Heart left ventricle (tissue), 16 donors: ENCODE measurements around the gene TBCD. TPM values are rescaled to one million over a fixed set of nuclear protein-coding genes. Genes with fewer than 3 reads are reported as not detected.

Experiments
- ATAC-seq, 4 donors: fragments of 200-7000 bp; cut with Tn5 transposase; one replicate each; pipeline ENCODE4 v1.9.1; 2020 to 2022; ENCODE audit warnings: moderate library complexity in 4 of 4, mild to moderate bottlenecking in 3 of 4, moderate number of reproducible peaks in 1 of 4
- DNase-seq, 5 donors: peaks; one replicate each; pipeline ENCODE4 v3.0.0-alpha.2; 2020
- H3K27ac ChIP-seq, 12 donors: fragments of 200-600 bp; sonication (generic) in 4 of 12; one replicate each; pipeline versions ENCODE4 v1.5.0 to v1.8.0; 2016 to 2022; ENCODE audit warnings: mild to moderate bottlenecking in 2 of 12
- H3K27me3 ChIP-seq, 9 donors: fragments of 200-600 bp; sonication (generic) in 2 of 9; one replicate each; pipeline versions ENCODE4 v1.5.1 to v1.8.0; 2016 to 2022; ENCODE audit warnings: mild to moderate bottlenecking in 3 of 9
- H3K36me3 ChIP-seq, 9 donors: fragments of 200-600 bp; sonication (generic) in 2 of 9; one replicate each; pipeline versions ENCODE4 v1.5.0 to v1.8.0; 2018 to 2022; ENCODE audit warnings: mild to moderate bottlenecking in 2 of 9
- H3K4me1 ChIP-seq, 12 donors: fragments of 200-600 bp; sonication (generic) in 4 of 12; one replicate each; pipeline versions ENCODE4 v1.5.0 to v1.8.0; 2016 to 2022; ENCODE audit warnings: mild to moderate bottlenecking in 3 of 12
- H3K4me3 ChIP-seq, 12 donors: fragments of 200-600 bp; sonication (generic) in 4 of 12; one replicate each; pipeline versions ENCODE4 v1.5.0 to v1.8.0; 2017 to 2022; ENCODE audit warnings: mild to moderate bottlenecking in 9 of 12, moderate library complexity in 4 of 12
- H3K9me3 ChIP-seq, 12 donors: fragments of 200-600 bp; sonication (generic) in 4 of 12; one replicate each; pipeline versions ENCODE4 v1.5.0 to v1.8.0; 2016 to 2022; ENCODE audit warnings: mild to moderate bottlenecking in 1 of 12
- POLR2A ChIP-seq, 2 donors: fragments of 450-650 bp; IDR thresholded peaks; one replicate each; pipeline ENCODE4 v1.6.1; 2017; ENCODE audit warnings: antibody characterized with exemption in 2 of 2, mild to moderate bottlenecking in 2 of 2, moderate library complexity in 2 of 2
- WGBS, 4 donors: extraction: QIAGEN DNeasy Blood & Tissue Kit in 2 of 4; methylation state at CpG; one replicate each; pipeline versions ENCODE4 v1.1.5 to v1.1.7; 2013 to 2018; 5-methylcytosine and 5-hydroxymethylcytosine counted together
- intact Hi-C, 10 donors: fragments of 100-400 bp; cut with DNase I; formaldehyde crosslinking; loops; one replicate each; pipeline versions ENCODE4 v1.11.1 to v1.14.2; 2022
- polyA plus RNA-seq, 2 donors: library from polyadenylated mRNA; stranded (reverse); fragments of 200-250 nt; gene quantifications; one replicate each; pipeline ENCODE4 v1.2.3, GENCODE V29; 2013
- total RNA-seq, 9 donors: library from RNA; depleted of rRNA in 2 of 9; stranded (reverse); fragments of >200 nt in 2 of 9; fragmentation: NEBNext Ultra II Directional in 3 of 9; extraction: Animal tissue kit (Norgen Biotek cat#: 25700) in 3 of 9; gene quantifications; one replicate each; pipeline versions ENCODE4 v1.1.0 to v1.2.4, GENCODE V29; 2016 to 2023
- TF ChIP-seq, protein P1 (sequence below), 12 donors: fragments of 200-600 bp; sonication (generic) in 4 of 12; IDR thresholded peaks; one replicate each; pipeline versions ENCODE4 v1.5.0 to v1.8.0; 2018 to 2022; ENCODE audit warnings: antibody characterized with exemption in 12 of 12, mild to moderate bottlenecking in 5 of 12
- donor health status: ischemic (EF 13 %, LVEDD 7.1; RV severe dilation, severe dysfunction).
- donor health status: healthy with polysubstance abuse.
- donor health status: DM: no; HTN: yes; CAD: no.
- donor health status: DM: no; HTN: no; CAD: no.
- donor health status: ischemic (EF 25% LVEDD 6.9; RV normal size, moderate dysfunction).
- donor health status: ischemic (EF 25% LVEDD 5.7; RV mildly dilated, moderate dysfunction).
- donor health status: healthy.
- donor health status: DM: yes; HTN: yes; CAD: no.
- donor health status: ischemic (EF 35%, LVEDD 5.7; RV mildly dilated, moderate dysfunction).
- donor health status: nonischemic (EF 11% LVEDD 7.7; RV severe dilation, severe dysfunction).
- donor health status: DM: yes; HTN: yes; CAD: no.
- donor health status: PGD.
- donor health status: ischemic (EF 29% LVEDD 5.4; RV normal size, mild dysfunction).
- donor health status: nonischemic (EF 23%, LVEDD 6.1; RV moderate dilation, normal function).

TBCD gene
- total and polyA plus RNA-seq, 11 donors = 36.9 to 98.4 (median 58.5) TPM

GRCh38 chr17:82732118-82732743 lies 19.6 kb upstream of the TBCD start:
- H3K27ac ChIP-seq = no peak overlapping the region
- intact Hi-C loops = no loop called here
- no peak for ATAC-seq
- H3K4me3 ChIP-seq = no peak overlapping the region
- H3K4me1 ChIP-seq = peaks cover 0 to 21% (median 8%) of the 10 kb centered on the region in 12 donors
- WGBS, 4 donors = 89 to 93% (median 93%) methylated on average over 13 of the region's 13 CpGs
- no peak for TF ChIP-seq POLR2A (IDR thresholded peaks at IDR 0.05)
- TF ChIP-seq, protein P1, sequence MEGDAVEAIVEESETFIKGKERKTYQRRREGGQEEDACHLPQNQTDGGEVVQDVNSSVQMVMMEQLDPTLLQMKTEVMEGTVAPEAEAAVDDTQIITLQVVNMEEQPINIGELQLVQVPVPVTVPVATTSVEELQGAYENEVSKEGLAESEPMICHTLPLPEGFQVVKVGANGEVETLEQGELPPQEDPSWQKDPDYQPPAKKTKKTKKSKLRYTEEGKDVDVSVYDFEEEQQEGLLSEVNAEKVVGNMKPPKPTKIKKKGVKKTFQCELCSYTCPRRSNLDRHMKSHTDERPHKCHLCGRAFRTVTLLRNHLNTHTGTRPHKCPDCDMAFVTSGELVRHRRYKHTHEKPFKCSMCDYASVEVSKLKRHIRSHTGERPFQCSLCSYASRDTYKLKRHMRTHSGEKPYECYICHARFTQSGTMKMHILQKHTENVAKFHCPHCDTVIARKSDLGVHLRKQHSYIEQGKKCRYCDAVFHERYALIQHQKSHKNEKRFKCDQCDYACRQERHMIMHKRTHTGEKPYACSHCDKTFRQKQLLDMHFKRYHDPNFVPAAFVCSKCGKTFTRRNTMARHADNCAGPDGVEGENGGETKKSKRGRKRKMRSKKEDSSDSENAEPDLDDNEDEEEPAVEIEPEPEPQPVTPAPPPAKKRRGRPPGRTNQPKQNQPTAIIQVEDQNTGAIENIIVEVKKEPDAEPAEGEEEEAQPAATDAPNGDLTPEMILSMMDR (IDR thresholded peaks at IDR 0.05) = no peak
- H3K9me3 ChIP-seq = peaks cover 0 to 11% (median 0%) of the 10 kb centered on the region in 12 donors
- H3K36me3 ChIP-seq = peaks cover 0 to 32% (median 11%) of the 10 kb centered on the region in 9 donors
- peak in 1 of 5 donors; percentile 26 for DNase-seq
- no peaks in the 10 kb centered on the region for H3K27me3 ChIP-seq

DNA sequence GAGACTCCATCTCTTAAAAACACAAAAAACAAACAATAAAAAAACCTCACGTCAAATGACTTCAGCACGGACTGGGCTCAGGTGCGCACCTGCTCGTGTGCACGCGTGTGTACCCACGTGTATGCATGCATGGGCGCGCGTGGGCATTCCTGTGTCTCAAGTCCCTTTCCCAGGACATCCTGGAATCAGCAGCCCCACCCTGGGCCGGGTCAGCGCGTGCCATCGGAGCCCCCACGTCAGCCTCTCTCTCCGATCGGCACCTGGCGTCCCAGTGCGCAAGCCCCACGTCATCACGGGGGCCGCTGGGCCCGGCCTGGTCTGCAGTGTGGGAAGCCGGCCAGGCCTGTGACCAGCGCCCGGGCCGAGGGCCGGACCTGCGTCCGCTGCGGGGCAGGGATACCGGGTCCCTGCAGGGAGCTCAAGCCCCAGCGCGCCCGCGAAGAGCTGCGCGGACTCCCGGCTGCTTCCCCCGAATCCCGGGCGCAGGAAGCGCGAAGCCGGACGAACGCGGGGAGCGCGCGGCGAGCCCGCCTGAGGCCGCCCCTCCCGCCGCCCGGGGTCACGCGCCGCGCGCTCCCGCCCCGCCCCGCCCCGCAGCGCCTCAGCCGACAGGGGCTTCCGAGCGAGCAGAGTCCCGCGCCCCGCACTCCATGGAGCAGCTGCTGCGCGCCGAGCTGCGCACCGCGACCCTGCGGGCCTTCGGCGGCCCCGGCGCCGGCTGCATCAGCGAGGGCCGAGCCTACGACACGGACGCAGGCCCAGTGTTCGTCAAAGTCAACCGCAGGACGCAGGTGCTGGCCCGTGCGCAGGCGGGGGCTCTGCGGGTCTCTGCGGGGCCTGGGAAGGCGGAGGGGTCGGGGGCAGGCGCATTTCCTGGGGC lies 16.6 kb upstream of the TBCD start, which contains the start of gene FN3K:
TSS of gene FN3K (plus strand) at position 629 of the 880 bp plus-strand sequence. CDS start at position 651, 22 bp downstream.
- ATAC-seq = peak in 3 of 4 donors; percentile 46 to 64 (median 58)
- peak within 1 kb of the TSS; percentile 43 to 95 (median 81) for H3K4me3 ChIP-seq
- H3K36me3 ChIP-seq = peaks cover 0 to 30% (median 11%) of the 10 kb centered on the region in 9 donors
- peak in 1 of 2 donors; percentile 55 for TF ChIP-seq POLR2A (IDR thresholded peaks at IDR 0.05)
- TF ChIP-seq, protein P1 (IDR thresholded peaks at IDR 0.05) = no peak
- peaks cover 0 to 31% (median 9%) of the 10 kb centered on the region in 12 donors for H3K4me1 ChIP-seq
- peak; percentile 75 to 81 (median 80) for DNase-seq
- peak within 1 kb of the TSS; percentile 80 to 98 (median 94) for H3K27ac ChIP-seq
- intact Hi-C loops = no loop called here
- WGBS, 4 donors = 3 to 28% (median 6%) methylated on average over 14 to 101 of the region's 101 CpGs
- peaks cover 0 to 11% (median 0%) of the 10 kb centered on the region in 12 donors for H3K9me3 ChIP-seq
- no peaks in the 10 kb centered on the region for H3K27me3 ChIP-seq

GRCh38 chr17:82736511-82737185 lies 15.2 kb upstream of the TBCD start:
- 46 to 72% (median 60%) methylated on average over 14 to 18 of the region's 18 CpGs for WGBS, 4 donors
- Histone ChIP-seq H3K4me3 (peak overlapping the region; percentile 43 to 95 (median 81)), H3K9me3 (peaks cover 0 to 22% (median 2%) of the 10 kb centered on the region in 12 donors), H3K27ac (peak overlapping the region in 11 of 12 donors; percentile 80 to 98 (median 94)), H3K36me3 (peaks cover 0 to 31% (median 25%) of the 10 kb centered on the region in 9 donors), H3K27me3 (no peaks in the 10 kb centered on the region), H3K4me1 (peaks cover 0 to 31% (median 9%) of the 10 kb centered on the region in 12 donors)
- intact Hi-C loops = no loop called here
- DNase-seq (peak in 1 of 5 donors; percentile 57), ATAC-seq (peak in 1 of 4 donors; percentile 1)
- TF ChIP-seq, protein P1 (IDR thresholded peaks at IDR 0.05) = no peak
- TF ChIP-seq POLR2A (IDR thresholded peaks at IDR 0.05) = no peak
